Skin of body (tissue), 2 donors: ENCODE data around the gene NCAPH2. TPM values are rescaled to one million over a fixed set of nuclear protein-coding genes. Genes with fewer than 3 reads are reported as not detected.

Experiments
- DNase-seq: peaks from one replicate; lab custom pipeline; 2025; lab: John Stamatoyannopoulos, UW
- total RNA-seq: library from RNA; depleted of rRNA; stranded (reverse); fragments of >200 nt; gene quantifications from one replicate; pipeline ENCODE4 v1.2.3, GENCODE V29; 2014

NCAPH2 gene
- 29.7 TPM for total RNA-seq

- peak; percentile 97 for DNase-seq
Observed at GRCh38 chr22:50507991-50508884, at the start of gene NCAPH2. TSS of gene NCAPH2 (plus strand) at chr22:50508224. CDS start at chr22:50508338, 114 bp downstream.

- DNase-seq, result no peak
Observed at GRCh38 chr22:50459016-50459415, 49.0 kb upstream of the NCAPH2 start.

DNA sequence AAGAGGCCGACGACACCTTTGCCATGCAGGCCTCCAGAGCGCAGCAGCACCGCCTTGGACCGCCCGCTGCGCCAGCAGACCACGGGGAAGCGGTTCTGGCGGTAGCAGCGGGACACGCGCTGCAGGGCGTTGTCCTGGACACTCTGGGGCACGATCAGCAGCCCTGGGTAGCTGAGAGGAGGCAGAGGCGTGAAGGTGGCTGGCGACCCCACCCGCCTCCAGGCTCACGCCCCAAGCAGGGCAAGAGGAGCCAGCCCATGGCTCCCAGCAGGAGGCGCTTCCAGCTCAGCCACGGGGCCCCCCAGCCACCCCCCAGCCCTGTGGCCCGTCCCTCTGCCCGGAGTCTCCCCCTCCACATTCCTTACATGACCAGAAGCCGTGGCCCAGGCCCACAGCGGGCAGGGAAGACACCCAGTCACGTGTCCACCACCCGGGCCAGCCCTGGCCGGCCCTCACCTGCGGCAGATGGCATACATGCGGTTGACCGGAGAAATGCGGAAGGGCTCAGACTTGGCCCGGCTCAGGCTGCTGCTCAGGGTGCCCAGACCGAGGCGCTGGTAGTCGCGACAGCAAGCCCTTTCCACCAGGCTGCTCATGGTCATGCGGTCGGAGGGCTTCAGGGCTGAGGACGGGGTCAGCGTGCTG lies 48.4 kb upstream of the NCAPH2 start:
- DNase-seq, result no peak

DNA sequence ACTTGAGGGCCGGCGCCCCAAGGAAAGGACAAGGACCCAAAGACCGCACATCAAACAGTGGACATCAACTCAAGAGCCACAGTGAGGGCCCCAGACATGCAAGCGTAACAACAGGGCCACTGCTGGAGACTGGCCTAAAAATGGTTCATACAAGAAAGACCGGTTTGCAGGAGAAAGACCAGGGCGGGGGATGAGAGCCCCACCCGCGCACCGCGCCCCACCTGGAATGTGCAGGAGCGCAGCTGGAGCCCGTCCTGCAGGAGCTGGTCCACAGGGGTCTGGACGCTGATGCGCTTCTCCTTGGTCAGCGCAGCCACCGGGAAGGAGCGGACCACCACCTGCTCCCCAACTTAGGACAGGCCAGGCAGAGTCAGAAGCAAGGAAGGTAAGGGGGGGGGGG lies 47.1 kb upstream of the NCAPH2 start:
- no peak for DNase-seq

- DNase-seq, result no peak
Observed at GRCh38 chr22:50461536-50461935, 46.5 kb upstream of the NCAPH2 start.

GRCh38 chr22:50461979-50462540 lies 46.0 kb upstream of the NCAPH2 start:
- no peak for DNase-seq

DNA sequence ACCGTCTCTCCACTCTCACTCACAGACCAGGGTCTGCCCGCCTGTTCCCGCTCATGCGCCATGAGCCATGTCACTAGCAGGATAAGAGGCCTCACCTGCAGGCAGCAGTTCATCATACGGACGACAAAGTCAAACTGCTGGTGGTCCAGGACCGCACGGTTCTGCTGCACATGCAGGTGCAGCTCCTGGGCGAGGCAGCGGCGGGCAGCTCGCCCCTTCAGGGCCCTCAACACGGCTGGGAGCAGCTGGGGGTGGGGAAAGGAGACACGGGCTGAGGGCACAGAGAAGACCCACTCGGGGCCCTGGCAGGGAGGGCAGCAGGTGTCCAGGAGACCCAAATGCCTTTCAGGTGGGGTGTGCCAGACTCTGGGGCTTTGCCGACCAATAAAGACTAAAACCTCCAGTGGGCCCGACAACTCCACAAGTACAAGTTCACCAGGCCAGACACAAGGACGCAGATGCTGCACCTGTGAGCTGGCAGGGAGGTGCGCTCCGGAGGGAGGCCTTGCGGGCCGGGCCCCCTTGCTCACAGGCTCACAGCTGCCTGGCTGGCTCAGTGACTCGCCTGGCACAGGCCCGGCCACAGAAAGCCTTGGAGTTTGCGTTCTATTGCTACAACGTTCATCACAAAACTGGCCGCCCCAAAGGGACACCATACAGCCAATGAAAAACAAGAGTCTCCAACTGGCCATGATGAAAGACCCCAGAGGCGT lies 44.7 kb upstream of the NCAPH2 start:
- DNase-seq, result no peak

GRCh38 chr22:50464451-50464850 lies 43.6 kb upstream of the NCAPH2 start:
- DNase-seq, result no peak

DNA sequence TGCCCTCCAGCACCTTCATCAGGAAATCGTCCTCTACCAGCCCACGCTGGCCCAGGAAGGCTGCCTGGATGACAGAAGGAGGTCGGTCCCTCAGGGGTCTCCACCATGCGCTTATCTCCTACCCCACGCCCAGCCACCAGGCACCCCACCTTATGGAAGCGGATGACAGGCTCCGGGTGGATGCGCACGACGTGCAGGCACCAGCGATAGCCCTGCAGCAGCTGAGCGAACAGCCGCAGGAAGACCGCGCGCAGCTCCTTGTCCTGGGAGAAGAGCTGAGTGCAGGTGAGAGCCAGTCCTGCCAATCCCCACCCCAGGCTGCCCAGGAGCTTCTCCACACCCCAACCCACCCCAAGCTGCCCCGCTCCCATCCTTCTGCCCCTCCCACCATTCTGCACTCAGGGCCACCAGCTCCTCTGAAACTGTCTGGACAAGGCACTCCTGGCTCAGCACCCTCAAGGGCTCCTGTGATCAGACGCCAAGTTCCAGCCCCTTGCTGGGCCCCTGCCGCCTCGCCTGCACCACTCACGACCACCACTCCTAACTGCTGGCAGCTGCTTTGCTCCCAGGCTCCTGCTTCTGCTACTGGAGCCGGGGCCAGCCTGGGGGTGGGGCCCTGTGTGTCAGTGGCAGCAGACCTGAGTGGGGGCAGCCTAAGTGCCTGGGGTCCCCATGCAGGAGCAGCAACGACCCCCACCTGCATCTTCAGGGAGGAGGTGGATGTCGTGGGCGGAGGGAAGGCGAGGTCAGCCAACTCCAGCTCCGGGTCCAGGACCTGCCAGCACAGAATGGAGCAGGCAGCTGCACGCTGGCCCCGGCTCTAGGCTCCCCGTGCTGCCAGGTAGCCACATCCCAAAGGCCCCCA lies 42.7 kb upstream of the NCAPH2 start:
- no peak for DNase-seq

DNA sequence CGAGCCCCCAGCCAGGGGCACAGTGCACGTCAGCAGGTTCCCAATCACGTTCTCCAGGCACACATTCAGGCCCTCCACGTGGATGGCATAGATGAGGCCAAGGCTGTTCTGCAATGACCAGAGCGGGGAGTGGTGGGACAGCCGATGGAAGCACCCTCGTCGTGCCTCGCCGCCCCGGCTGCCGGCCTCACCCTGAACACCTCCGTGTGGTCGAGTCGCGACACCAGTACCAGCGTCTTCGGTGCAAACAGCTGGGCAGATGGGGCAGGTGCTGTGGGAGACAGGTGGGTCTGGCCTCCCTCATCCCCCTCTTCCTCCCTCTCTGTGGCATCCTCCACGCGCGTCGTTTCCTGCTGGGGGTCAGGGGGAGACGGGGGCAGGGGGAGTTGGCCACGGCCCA lies 40.7 kb upstream of the NCAPH2 start:
- DNase-seq, result no peak

DNA sequence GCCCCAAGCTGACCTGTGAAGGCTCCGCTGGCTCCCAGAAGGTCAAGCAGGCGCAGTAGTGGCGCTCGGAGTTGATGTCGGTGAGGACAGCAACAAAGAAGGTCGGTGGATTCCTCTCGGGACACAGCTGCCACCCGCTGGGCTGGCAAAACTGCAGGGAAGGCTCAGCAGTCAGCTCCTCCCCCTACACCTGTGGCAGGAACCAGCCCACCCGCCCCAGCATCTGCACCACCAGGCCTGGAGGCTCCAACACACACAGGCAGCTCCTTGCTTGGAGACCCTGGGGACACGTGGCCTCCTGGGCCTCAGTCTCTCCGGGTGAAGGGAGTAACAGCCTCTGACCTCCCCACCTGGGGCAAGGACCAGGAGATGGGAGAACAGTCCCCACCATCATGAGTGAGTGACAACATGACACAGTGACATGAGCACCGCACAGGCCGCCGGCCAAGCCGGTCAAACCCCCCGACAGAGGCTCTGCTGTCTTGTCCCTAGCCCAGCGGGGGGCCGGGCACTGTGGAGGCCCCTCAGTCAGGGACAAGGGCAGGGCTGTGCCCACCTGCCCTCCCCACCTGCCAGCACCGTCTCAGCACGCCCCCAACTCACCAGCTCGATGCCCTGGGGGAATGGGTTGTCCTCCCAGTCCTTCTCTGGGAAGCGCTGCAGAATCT lies 40.1 kb upstream of the NCAPH2 start:
- DNase-seq, result no peak

- DNase-seq, result no peak
Observed at GRCh38 chr22:50468626-50469025, 39.4 kb upstream of the NCAPH2 start.

- no peak for DNase-seq
Observed at GRCh38 chr22:50469377-50470305, 38.4 kb upstream of the NCAPH2 start.

GRCh38 chr22:50470491-50470890 lies 37.5 kb upstream of the NCAPH2 start:
- no peak for DNase-seq

DNA sequence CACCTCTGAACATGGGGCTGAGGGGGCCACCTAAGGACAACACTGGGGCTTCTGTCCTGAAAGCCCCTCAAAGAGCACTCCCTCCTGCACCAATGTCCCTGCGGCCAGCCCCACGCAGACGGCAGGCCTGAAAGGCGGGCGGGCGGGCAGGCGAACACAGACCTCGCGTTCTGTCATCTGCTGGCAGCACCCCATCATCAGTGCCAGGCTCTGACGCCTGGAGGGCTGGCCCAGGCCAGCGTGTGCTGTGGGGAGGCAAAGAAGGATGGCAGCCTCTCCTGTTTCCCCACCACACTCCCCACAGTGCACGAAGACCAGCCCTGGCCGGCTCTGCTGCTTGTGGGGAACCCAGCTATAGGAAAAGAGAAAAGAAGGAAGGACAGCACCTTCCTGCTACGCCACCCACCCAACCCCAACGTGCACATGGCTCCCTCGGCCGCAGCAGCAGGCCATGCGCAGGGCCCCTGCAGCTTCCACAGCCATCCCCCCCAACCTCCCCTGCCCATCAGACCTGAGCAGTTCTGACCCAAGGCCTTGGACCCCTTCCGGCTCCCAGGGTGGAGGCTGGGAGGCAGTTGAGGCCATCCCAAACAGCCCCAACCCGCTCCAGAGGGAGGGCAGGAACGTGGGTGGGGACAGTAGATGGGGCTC lies 36.7 kb upstream of the NCAPH2 start:
- DNase-seq, result no peak

DNA sequence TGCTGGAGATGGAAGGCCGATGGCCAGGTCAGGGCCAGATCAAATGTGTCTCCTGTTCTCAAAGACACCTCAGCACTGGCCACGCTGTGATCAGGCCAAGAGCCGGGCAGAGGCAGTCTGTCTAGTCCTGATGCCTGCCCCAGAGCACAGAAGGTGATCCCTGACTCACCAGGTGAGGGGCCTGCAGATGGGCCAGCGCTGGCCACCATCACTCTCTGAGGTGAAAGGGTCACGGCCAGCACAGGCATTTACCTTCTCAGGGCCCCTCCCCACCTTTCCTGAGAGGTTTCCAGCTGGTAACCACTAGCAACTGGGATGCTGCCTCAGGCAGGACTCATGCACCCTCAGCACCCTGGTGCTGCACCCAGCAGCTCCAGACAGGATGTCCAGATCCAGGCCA lies 36.1 kb upstream of the NCAPH2 start:
- DNase-seq, result no peak

DNA sequence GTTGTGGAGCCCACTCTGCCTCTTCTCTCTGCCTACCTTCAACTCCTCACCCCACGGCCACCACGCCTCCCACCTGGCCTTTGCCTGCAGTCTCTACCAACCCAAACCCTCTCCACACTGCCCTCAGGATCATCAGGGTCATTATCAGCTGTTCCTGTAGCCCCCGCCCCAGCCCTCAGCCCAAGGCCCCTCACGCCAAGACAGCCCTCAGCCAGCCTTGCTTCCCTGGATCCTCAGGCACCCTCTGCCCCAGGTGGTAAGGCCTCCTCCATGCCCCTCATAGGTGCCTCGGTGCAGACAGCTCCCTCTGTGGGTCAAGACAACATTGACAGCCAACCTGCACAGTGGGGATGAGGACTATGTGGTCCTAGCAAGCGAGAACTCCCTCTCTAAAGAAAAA lies 34.9 kb upstream of the NCAPH2 start:
- no peak for DNase-seq

DNA sequence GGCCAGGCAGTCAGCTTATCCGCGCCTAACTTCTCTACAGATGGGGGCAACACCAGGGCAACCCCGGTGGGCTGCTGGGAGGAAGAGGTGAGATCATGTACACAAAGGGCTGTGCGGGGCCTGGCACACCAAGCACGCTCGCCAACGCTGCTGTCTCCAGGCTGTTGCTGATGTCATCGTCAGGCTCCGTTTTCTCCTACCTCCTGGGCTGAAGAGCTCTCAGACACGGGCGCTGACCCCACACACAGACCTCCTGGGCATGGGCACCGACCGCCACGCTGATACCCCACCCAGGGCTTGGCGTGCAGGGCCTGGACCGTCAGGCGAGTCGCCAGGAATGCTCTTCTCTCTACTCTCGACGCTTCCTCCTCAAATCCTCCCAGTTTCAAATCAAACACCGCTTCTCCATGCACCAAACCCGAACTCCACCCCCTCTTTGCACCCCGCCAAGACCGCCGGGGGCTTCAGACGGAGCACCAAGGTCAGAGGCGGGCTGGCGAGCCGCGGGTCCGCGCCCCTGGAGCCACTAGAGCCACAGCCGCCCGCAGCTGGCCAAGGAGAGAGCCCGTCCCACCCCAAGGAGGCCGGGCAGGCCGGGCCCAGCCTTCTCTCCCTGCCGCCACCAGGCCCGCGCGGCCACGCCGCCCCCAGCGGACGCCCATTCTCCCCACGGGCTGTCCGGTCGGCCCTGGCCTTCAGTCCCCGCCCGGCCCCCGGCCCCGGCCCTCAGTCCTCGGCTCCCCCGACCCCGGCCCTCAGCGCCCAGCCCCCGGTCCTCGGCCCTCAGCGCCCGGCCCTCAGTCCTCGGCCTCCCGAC lies 34.0 kb upstream of the NCAPH2 start:
- no peak for DNase-seq
